Upper lobe of left lung (tissue), 4 donors: ENCODE measurements around the gene MBD3.

Experiments used
- CTCF ChIP-seq, 6 experiments: fragments of 450-650 bp in 4 of 6; fragments of 200-600 bp in 2 of 6; sonication (generic) in 2 of 6; IDR thresholded peaks; one replicate each; pipeline ENCODE4 v1.5.1; 2016 to 2019; ENCODE audit warnings: antibody characterized with exemption in 6 of 6
- POLR2A ChIP-seq, 4 donors: fragments of 450-650 bp; IDR thresholded peaks; one replicate each; pipeline ENCODE4 v1.5.1; 2016 to 2017; ENCODE audit warnings: antibody characterized with exemption in 4 of 4, mild to moderate bottlenecking in 2 of 4

- no peak for TF ChIP-seq CTCF (IDR thresholded peaks at IDR 0.05)
- TF ChIP-seq POLR2A (IDR thresholded peaks at IDR 0.05), result no peak
These were observed 17.9 kb upstream of the MBD3 start for GRCh38 chr19:1610579-1610978.
